HG02588 (cell line): ENCODE measurements around the gene RASL12.

Experiments
- ATAC-seq: cut with Tn5 transposase; IDR thresholded peaks from one replicate; pipeline ENCODE4 v1.9.1; 2021; ENCODE audit warnings: mild to moderate bottlenecking, moderate library complexity; ENCODE audit not compliant: unreplicated experiment

RASL12 gene

GRCh38 chr15:65092911-65093792 lies 25.4 kb upstream of the RASL12 start:
- no peak for ATAC-seq

- no peak for ATAC-seq
Observed at GRCh38 chr15:65091946-65092770, 24.4 kb upstream of the RASL12 start.

- ATAC-seq = no peak
Observed at GRCh38 chr15:65089206-65089824, 21.5 kb upstream of the RASL12 start.

GRCh38 chr15:65088643-65089021 lies 20.8 kb upstream of the RASL12 start:
- no peak for ATAC-seq

GRCh38 chr15:65087873-65088642 lies 20.3 kb upstream of the RASL12 start:
- ATAC-seq = no peak

- ATAC-seq = no peak
Observed at GRCh38 chr15:65087411-65087810, 19.6 kb upstream of the RASL12 start.

- no peak for ATAC-seq
Observed at GRCh38 chr15:65086680-65087111, 18.9 kb upstream of the RASL12 start.

GRCh38 chr15:65085990-65086679 lies 18.3 kb upstream of the RASL12 start:
- no peak for ATAC-seq

- ATAC-seq = no peak
Observed at GRCh38 chr15:65085207-65085753, 17.5 kb upstream of the RASL12 start.

GRCh38 chr15:65084500-65085206 lies 16.9 kb upstream of the RASL12 start:
- ATAC-seq = no peak

- ATAC-seq = no peak
Observed at GRCh38 chr15:65083262-65083701, 15.5 kb upstream of the RASL12 start.

GRCh38 chr15:65082303-65082953 lies 14.6 kb upstream of the RASL12 start:
- ATAC-seq = no peak

- ATAC-seq = no peak
Observed at GRCh38 chr15:65081758-65082157, 14.0 kb upstream of the RASL12 start.

- ATAC-seq = no peak
Observed at GRCh38 chr15:65081270-65081669, 13.5 kb upstream of the RASL12 start.

GRCh38 chr15:65079580-65079979 lies 11.8 kb upstream of the RASL12 start:
- no peak for ATAC-seq

- ATAC-seq = no peak
Observed at GRCh38 chr15:65077981-65078352, 10.2 kb upstream of the RASL12 start.

GRCh38 chr15:65077291-65077980 lies 9.6 kb upstream of the RASL12 start:
- no peak for ATAC-seq
